GM21447 (cell line): ENCODE data around the gene FLRT2.

ENCODE experiments used
- ATAC-seq: cut with Tn5 transposase; IDR thresholded peaks from one replicate; pipeline ENCODE4 v1.9.1; 2021; ENCODE audit not compliant: unreplicated experiment

FLRT2 gene

GRCh38 chr14:85625925-85626585 lies 96.1 kb downstream of the FLRT2 start:
- ATAC-seq = no peak

GRCh38 chr14:85634205-85634604 lies 104.3 kb downstream of the FLRT2 start:
- ATAC-seq = no peak

DNA sequence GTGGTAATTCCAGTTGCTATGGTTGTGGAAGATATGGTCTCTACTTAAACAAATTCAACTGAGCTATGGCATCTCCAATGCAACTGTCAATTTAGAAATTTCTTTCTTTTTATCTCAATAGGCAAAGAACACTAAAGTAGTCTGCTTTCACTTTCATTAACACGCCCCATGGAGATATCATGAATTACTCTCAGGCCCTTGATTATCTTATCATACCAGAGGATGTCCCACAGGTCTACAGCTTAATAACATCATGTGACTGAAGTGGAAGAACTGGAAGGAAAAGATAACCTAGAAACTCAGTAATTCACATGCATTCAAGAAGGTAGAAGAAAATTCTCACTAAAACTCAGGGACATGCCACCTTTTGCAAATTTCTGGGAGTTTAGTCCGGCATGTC lies 114.3 kb downstream of the FLRT2 start:
- ATAC-seq = no peak

DNA sequence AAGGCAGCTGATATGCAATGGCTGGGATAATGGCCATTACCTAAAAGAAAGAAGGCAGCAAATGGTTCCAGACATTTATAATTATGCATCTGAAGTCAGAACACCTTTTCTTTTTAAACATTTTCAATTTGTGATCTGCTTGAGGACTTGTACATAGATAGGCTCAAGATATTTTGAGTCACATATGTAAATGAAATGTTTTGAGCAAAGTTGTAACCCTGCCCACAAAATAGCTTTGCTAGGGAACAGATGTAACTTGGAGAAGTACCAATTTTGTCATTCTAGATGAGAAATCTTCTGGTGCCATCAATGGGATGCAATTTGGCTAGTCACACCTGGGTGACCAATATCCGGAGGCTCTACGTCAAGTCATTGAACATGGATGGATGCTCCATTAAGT lies 123.1 kb downstream of the FLRT2 start:
- ATAC-seq = no peak

- ATAC-seq = no peak
Measured at GRCh38 chr14:85660243-85660922, 130.4 kb downstream of the FLRT2 start.

DNA sequence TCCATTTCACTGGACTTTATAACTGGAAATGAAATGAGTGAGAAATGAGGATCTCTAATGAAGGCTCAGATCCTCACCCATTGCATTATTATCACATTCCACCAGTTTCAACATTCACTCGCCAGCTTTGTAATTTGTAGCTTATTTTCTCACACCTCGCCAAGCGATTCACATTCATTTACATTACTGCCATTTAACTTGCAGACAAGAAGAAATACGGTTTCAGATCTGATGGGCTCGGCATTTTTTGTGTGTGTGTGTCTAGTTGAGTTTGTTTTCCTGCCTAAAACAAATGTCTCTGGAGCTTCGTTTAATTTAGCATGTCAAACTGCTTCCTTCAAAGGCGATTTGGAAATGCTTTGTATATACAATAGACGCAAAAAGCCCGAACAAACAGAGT lies 132.2 kb downstream of the FLRT2 start:
- no peak for ATAC-seq

DNA sequence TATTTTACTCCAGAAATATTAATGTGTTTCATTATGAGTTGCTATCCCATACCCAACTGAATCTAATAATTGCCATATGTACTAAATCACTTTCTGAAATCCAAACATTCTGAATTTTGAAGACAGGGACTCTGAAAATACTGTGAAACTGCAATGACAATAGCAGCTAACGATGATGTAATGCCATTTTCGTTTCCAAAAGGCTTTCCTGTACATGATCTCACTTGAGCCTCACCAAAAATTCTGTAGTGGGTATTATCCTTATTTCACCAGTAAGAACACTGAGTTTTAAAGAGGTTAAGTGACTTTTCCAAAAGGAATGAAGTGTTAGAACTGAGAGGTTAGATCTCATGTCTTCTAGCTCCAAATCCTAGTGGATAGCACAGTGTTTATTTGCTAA lies 133.3 kb downstream of the FLRT2 start:
- ATAC-seq = no peak

DNA sequence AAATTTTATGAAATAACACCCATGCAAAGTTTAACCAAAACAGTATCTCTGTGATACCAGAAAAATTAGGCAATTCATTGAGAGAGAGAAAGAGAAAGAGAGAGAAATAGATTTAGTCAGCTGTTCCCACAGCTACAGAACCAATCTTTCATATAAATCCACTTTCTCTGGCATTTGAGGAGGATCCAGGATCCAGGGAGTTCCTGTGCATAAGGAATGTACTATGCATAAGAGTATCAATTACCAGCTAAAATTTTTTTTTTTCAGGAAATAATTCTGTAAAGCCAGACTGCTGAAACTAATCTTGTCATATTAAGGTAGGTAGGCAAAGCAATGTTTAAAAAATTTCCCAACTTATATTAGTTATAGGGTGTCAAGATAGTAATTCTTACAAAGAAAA lies 133.7 kb downstream of the FLRT2 start:
- ATAC-seq = no peak

DNA sequence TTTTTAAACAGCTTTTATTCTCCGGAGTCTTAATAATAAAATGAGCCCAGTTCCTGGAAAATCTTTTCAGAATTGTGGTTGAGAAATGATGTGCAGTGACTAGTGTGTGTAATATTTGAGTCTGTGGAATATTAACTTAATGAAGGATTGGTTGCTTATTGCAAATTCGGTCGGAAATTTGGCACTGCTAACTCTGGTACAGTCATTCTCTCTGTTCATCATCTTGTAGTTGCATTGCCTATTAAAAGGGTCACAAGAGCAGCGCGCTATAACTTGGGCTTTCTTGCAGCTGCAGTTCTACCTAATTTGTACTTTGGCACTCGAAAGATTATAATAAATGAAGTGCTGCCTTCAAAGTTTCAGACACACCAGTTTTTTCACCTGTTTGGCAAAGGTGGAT lies 146.0 kb downstream of the FLRT2 start:
- no peak for ATAC-seq

GRCh38 chr14:85686908-85687307 lies 157.0 kb downstream of the FLRT2 start:
- ATAC-seq = no peak

DNA sequence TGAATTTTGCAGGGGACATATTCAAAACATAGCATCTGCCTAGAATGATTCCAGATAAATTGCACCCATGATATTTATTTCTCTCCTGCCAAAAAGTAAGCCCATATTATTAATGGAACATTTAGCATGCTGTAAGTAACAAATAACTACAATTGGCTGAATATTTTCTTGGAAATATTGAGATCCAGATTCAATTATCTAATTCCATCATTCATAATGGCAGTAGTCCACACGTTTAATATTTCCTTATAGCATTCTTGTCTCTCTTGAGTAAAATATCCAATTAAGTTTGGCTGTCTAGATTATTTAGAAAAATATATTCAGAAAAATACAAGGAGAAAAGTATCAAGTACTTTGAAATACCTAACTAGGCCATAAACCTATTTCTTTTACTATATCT lies 157.5 kb downstream of the FLRT2 start:
- ATAC-seq = no peak

- no peak for ATAC-seq
Measured at GRCh38 chr14:85688006-85688405, 158.1 kb downstream of the FLRT2 start.

DNA sequence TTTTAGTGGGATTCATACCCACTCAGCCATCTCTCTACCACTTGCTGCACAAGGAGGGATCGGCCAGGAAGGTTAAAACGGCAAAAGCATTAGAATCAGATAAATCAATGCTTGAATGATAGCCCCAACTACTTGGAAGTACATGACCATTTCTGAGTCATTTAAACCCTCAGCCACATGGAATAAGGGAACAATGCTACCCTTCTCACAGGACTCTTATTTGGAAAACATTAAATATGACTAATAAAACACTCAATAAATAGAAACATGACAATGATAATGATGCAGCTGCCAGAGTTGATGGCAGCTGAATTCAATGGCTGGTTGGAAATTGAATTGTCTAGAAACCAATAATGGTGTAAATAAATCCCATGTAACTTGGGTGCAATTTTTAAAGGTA lies 165.4 kb downstream of the FLRT2 start:
- ATAC-seq = no peak

- ATAC-seq = no peak
Measured at GRCh38 chr14:85701116-85701515, 171.2 kb downstream of the FLRT2 start.

DNA sequence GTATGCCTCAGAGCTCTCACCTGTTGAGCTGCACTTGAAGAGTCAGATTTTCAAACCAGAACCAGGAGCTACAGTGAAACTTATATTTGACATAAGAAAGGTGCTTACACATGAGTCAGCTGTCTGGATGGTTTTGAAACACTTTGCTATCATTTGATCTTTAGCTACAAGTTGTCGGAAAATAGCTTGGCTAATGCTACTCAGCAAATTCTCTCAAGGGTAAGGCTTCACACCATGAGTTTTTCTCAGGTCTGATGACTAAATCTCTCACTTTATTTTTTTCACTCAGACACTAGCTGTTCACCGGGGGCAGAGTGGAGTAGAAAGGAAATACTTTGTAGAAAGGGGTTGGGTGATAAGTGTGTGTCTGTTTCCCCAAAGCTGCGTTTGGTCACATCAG lies 171.8 kb downstream of the FLRT2 start:
- no peak for ATAC-seq

GRCh38 chr14:85702191-85702590 lies 172.2 kb downstream of the FLRT2 start:
- ATAC-seq = no peak

DNA sequence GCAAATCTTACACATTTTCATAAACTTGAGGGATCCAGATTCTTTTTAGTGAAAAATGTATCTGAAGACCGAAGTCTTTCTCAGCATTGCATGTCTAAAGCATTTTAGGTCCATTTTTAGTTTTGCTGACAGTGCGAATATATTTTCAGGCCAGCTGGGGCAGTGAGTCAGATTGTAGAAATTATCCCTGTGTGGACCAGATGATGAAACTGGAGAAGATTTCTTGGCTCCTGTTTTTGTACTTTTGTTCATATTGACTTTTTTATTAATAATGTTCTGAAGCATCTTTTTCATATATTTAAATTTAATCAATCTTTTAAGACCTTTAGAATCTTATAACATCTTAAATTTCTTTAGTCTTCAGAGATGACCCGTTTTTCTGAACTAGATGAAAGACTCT lies 173.1 kb downstream of the FLRT2 start:
- ATAC-seq = no peak
